MCF 10A (cell line): Measurements from ENCODE around the gene TRIM8. TPM values are rescaled to one million over a fixed set of nuclear protein-coding genes. Genes with fewer than 3 reads are reported as not detected.

ENCODE experiments used
- BruUV-seq: library from RNA; stranded (reverse); fragments of 400-500 nt; replicated peaks from 2 replicates; lab custom pipeline; 2021; lab: Mats Ljungman, UMichigan
- CTCF ChIA-PET: fragments of 300-600 bp; sonication (Branson Sonifier 250); formaldehyde crosslinking; extraction: SDS; loops from one replicate; lab custom pipeline; 2021; ENCODE audit warnings: antibody characterized with exemption, inconsistent platforms; lab: Yijun Ruan, JAX
- POLR2A ChIA-PET: fragments of 300-600, 350-650 bp; sonication (Branson Sonifier 250); formaldehyde crosslinking; extraction: SDS; loops from one replicate; lab custom pipeline; 2020; ENCODE audit warnings: antibody characterized with exemption, inconsistent platforms; lab: Yijun Ruan, JAX
- DNase-seq: peaks from one replicate; pipeline ENCODE4 v3.0.0-alpha.2; 2018; ENCODE audit not compliant: unreplicated experiment
- H3K27ac Mint-ChIP-seq: one replicate; pipeline ENCODE4 v1.8.0; 2022; ENCODE audit warnings: mild to moderate bottlenecking, low read depth, mixed read lengths; ENCODE audit not compliant: unreplicated experiment
- H3K27me3 Mint-ChIP-seq: one replicate; pipeline ENCODE4 v1.8.0; 2022; ENCODE audit warnings: mixed read lengths; ENCODE audit not compliant: insufficient read depth, unreplicated experiment
- H3K36me3 Mint-ChIP-seq: one replicate; pipeline ENCODE4 v1.8.0; 2022; ENCODE audit warnings: mild to moderate bottlenecking, moderate library complexity, mixed read lengths; ENCODE audit not compliant: insufficient read depth, unreplicated experiment
- H3K4me1 Mint-ChIP-seq: one replicate; pipeline ENCODE4 v1.8.0; 2022; ENCODE audit warnings: mixed read lengths; ENCODE audit not compliant: insufficient read depth, unreplicated experiment
- H3K4me3 Mint-ChIP-seq: one replicate; pipeline ENCODE4 v1.8.0; 2022; ENCODE audit warnings: mild to moderate bottlenecking, moderate library complexity, mixed read lengths; ENCODE audit not compliant: unreplicated experiment
- H3K9me3 Mint-ChIP-seq: one replicate; pipeline ENCODE4 v1.8.0; 2022; ENCODE audit warnings: mixed read lengths; ENCODE audit not compliant: unreplicated experiment
- CTCF ChIP-seq: fragments of 200-600 bp; IDR thresholded peaks from one replicate; pipeline ENCODE4 v1.8.0; 2022; ENCODE audit warnings: antibody characterized with exemption, mild to moderate bottlenecking; ENCODE audit not compliant: unreplicated experiment
- intact Hi-C: fragments of 100-400 bp; cut with micrococcal nuclease; formaldehyde crosslinking; loops from 2 replicates; pipeline ENCODE4 v1.14.1; 2022
- total RNA-seq: library from RNA; stranded (reverse); gene quantifications from 2 replicates; pipeline ENCODE4 v1.2.3, GENCODE V29; 2022

Gene TRIM8
- total RNA-seq, 1 experiment from 2014 or later = 78.1 TPM

GRCh38 chr10:102645741-102646609, 1.7 kb downstream of the TRIM8 start:
- Mint-ChIP-seq H3K27ac (peak overlapping the region; percentile 98), H3K36me3 (peaks cover 23% of the 10 kb centered on the region), H3K9me3 (no peaks in the 10 kb centered on the region), H3K4me1 (peaks cover 25% of the 10 kb centered on the region), H3K4me3 (peak overlapping the region; percentile 90), H3K27me3 (no peaks in the 10 kb centered on the region)
- no peak for TF ChIP-seq CTCF
- BruUV-seq = TSS peak; percentile 21
- intact Hi-C loops = loop anchor here (1.0 kb wide), 2 partner anchors 67 to 143 kb away; partner anchors contain the start of gene SUFU
- ChIA-PET POLR2A (interaction anchor here (0.6 to 3.8 kb wide), 36 partner anchors 10 to 1611 kb away, joined by 3 to 115 read pairs (median 6); partner anchors contain the start of genes ACTR1A, ARL3, ATP5MK and BORCS7), CTCF (interaction anchor here (0.6 to 2.0 kb wide), 5 partner anchors 46 to 383 kb away, joined by 3 to 6 read pairs (median 3); partner anchors contain the start of genes ARL3 and SFXN2)
- DNase-seq = peak; percentile 96

GRCh38 chr10:102646610-102647442, 2.5 kb downstream of the TRIM8 start:
- peak overlapping the region; percentile 90 for H3K4me3 Mint-ChIP-seq
- H3K27me3 Mint-ChIP-seq = no peaks in the 10 kb centered on the region
- DNase-seq = no peak
- no peaks in the 10 kb centered on the region for H3K9me3 Mint-ChIP-seq
- intact Hi-C loops = loop anchor here (1.0 kb wide), 1 partner anchor 66 kb away; no protein-coding TSS in a partner anchor
- peaks cover 18% of the 10 kb centered on the region for H3K4me1 Mint-ChIP-seq
- H3K36me3 Mint-ChIP-seq = peaks cover 23% of the 10 kb centered on the region
- POLR2A ChIA-PET = interaction anchor here (0.7 to 3.8 kb wide), 28 partner anchors 9 to 1280 kb away, joined by 3 to 115 read pairs (median 6); partner anchors contain the start of genes ACTR1A, ARL3, NFKB2 and SFXN2
- CTCF ChIA-PET = interaction anchor here (0.8 kb wide), 1 partner anchor 106 kb away, joined by 3 read pairs; no protein-coding TSS in a partner anchor
- peak overlapping the region; percentile 98 for H3K27ac Mint-ChIP-seq
- no TSS peak for BruUV-seq
- no peak for TF ChIP-seq CTCF

GRCh38 chr10:102647443-102648268, 3.4 kb downstream of the TRIM8 start:
- TF ChIP-seq CTCF = no peak

More at GRCh38 chr10:102647443-102648268, 3.4 kb downstream of the TRIM8 start:
- Mint-ChIP-seq H3K27me3 (no peaks in the 10 kb centered on the region), H3K9me3 (no peaks in the 10 kb centered on the region), H3K4me3 (peak overlapping the region; percentile 90), H3K4me1 (peaks cover 16% of the 10 kb centered on the region), H3K27ac (peak overlapping the region; percentile 39), H3K36me3 (peaks cover 24% of the 10 kb centered on the region)
- DNase-seq = no peak
- no TSS peak for BruUV-seq
- ChIA-PET POLR2A (interaction anchor here (1.8 to 3.8 kb wide), 2 partner anchors 31 to 65 kb away, joined by 13 to 115 read pairs; partner anchors contain the start of genes ARL3 and SFXN2), CTCF (no interaction called here)
- intact Hi-C loops = no loop called here
